Heart left ventricle (tissue), 16 donors: ENCODE results near the gene GLI2. TPM values are rescaled to one million over a fixed set of nuclear protein-coding genes. Genes with fewer than 3 reads are reported as not detected.

ENCODE experiments used
- ATAC-seq, 4 donors: fragments of 200-7000 bp; cut with Tn5 transposase; one replicate each; pipeline ENCODE4 v1.9.1; 2020 to 2022; ENCODE audit warnings: moderate library complexity in 4 of 4, mild to moderate bottlenecking in 3 of 4, moderate number of reproducible peaks in 1 of 4
- DNase-seq, 5 donors: peaks; one replicate each; pipeline ENCODE4 v3.0.0-alpha.2; 2020
- H3K27ac ChIP-seq, 12 donors: fragments of 200-600 bp; sonication (generic) in 4 of 12; one replicate each; pipeline versions ENCODE4 v1.5.0 to v1.8.0; 2016 to 2022; ENCODE audit warnings: mild to moderate bottlenecking in 2 of 12
- H3K27me3 ChIP-seq, 9 donors: fragments of 200-600 bp; sonication (generic) in 2 of 9; one replicate each; pipeline versions ENCODE4 v1.5.1 to v1.8.0; 2016 to 2022; ENCODE audit warnings: mild to moderate bottlenecking in 3 of 9
- H3K36me3 ChIP-seq, 9 donors: fragments of 200-600 bp; sonication (generic) in 2 of 9; one replicate each; pipeline versions ENCODE4 v1.5.0 to v1.8.0; 2018 to 2022; ENCODE audit warnings: mild to moderate bottlenecking in 2 of 9
- H3K4me1 ChIP-seq, 12 donors: fragments of 200-600 bp; sonication (generic) in 4 of 12; one replicate each; pipeline versions ENCODE4 v1.5.0 to v1.8.0; 2016 to 2022; ENCODE audit warnings: mild to moderate bottlenecking in 3 of 12
- H3K4me3 ChIP-seq, 12 donors: fragments of 200-600 bp; sonication (generic) in 4 of 12; one replicate each; pipeline versions ENCODE4 v1.5.0 to v1.8.0; 2017 to 2022; ENCODE audit warnings: mild to moderate bottlenecking in 9 of 12, moderate library complexity in 4 of 12
- H3K9me3 ChIP-seq, 12 donors: fragments of 200-600 bp; sonication (generic) in 4 of 12; one replicate each; pipeline versions ENCODE4 v1.5.0 to v1.8.0; 2016 to 2022; ENCODE audit warnings: mild to moderate bottlenecking in 1 of 12
- POLR2A ChIP-seq, 2 donors: fragments of 450-650 bp; IDR thresholded peaks; one replicate each; pipeline ENCODE4 v1.6.1; 2017; ENCODE audit warnings: antibody characterized with exemption in 2 of 2, mild to moderate bottlenecking in 2 of 2, moderate library complexity in 2 of 2
- WGBS, 4 donors: extraction: QIAGEN DNeasy Blood & Tissue Kit in 2 of 4; methylation state at CpG; one replicate each; pipeline versions ENCODE4 v1.1.5 to v1.1.7; 2013 to 2018; 5-methylcytosine and 5-hydroxymethylcytosine counted together
- intact Hi-C, 10 donors: fragments of 100-400 bp; cut with DNase I; formaldehyde crosslinking; loops; one replicate each; pipeline versions ENCODE4 v1.11.1 to v1.14.2; 2022
- polyA plus RNA-seq, 2 donors: library from polyadenylated mRNA; stranded (reverse); fragments of 200-250 nt; gene quantifications; one replicate each; pipeline ENCODE4 v1.2.3, GENCODE V29; 2013
- total RNA-seq, 9 donors: library from RNA; depleted of rRNA in 2 of 9; stranded (reverse); fragments of >200 nt in 2 of 9; fragmentation: NEBNext Ultra II Directional in 3 of 9; extraction: Animal tissue kit (Norgen Biotek cat#: 25700) in 3 of 9; gene quantifications; one replicate each; pipeline versions ENCODE4 v1.1.0 to v1.2.4, GENCODE V29; 2016 to 2023
- TF ChIP-seq, protein P1 (sequence below), 12 donors: fragments of 200-600 bp; sonication (generic) in 4 of 12; IDR thresholded peaks; one replicate each; pipeline versions ENCODE4 v1.5.0 to v1.8.0; 2018 to 2022; ENCODE audit warnings: antibody characterized with exemption in 12 of 12, mild to moderate bottlenecking in 5 of 12
- donor health status: ischemic (EF 13 %, LVEDD 7.1; RV severe dilation, severe dysfunction).
- donor health status: healthy with polysubstance abuse.
- donor health status: DM: no; HTN: yes; CAD: no.
- donor health status: DM: no; HTN: no; CAD: no.
- donor health status: ischemic (EF 25% LVEDD 6.9; RV normal size, moderate dysfunction).
- donor health status: ischemic (EF 25% LVEDD 5.7; RV mildly dilated, moderate dysfunction).
- donor health status: healthy.
- donor health status: DM: yes; HTN: yes; CAD: no.
- donor health status: ischemic (EF 35%, LVEDD 5.7; RV mildly dilated, moderate dysfunction).
- donor health status: nonischemic (EF 11% LVEDD 7.7; RV severe dilation, severe dysfunction).
- donor health status: DM: yes; HTN: yes; CAD: no.
- donor health status: PGD.
- donor health status: ischemic (EF 29% LVEDD 5.4; RV normal size, mild dysfunction).
- donor health status: nonischemic (EF 23%, LVEDD 6.1; RV moderate dilation, normal function).

Gene GLI2
- total and polyA plus RNA-seq, 11 donors, result 0.30 to 4.1 (median 1.0) TPM

DNA sequence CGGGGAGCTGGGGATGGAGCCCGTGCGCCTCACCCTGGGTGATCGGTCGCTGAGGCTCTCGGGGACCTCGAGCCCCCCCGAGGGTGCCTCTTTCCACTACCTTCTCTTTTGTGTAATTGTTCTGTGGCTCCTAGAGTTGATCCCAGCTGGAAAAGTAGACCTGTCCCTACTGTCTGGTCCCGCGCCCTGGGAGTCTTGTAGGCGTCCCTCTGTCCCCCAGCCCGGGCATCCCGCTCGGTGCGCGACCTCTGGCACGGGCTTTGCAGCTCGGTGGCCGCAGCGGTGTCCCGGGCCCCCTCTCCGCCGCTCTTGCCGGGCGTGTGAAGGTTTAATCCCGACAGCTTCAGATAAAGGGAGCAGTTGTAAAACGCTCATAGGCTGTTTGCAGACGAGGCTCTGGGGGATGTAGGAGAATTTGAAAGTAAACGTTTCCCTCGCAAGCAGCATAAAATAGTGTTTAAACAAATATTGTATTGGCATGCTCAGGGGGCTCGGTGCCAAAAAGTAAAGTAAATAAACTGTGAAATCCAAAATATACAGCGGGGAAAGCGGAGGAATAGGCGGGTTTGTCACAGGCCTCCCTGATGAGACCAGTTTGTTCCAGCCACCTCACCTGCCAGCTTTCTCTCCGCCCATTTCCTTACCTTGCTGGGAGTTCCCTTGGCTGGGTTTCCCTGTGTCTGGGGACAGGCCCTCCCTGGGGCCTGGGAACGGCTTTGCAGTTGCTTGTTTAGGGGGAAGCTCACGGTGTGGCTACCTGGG, 1.9 kb downstream of the GLI2 start:
- intact Hi-C loops, result loop anchor here in 3 of 10 donors (5.0 to 10.0 kb wide), 5 partner anchors 127 to 337 kb away; no protein-coding TSS in a partner anchor
- Histone ChIP-seq H3K4me3 (peak overlapping the region in 11 of 12 donors; percentile 45 to 71 (median 52)), H3K36me3 (no peaks in the 10 kb centered on the region), H3K27ac (peak overlapping the region in 9 of 12 donors; percentile 23 to 87 (median 71)), H3K27me3 (peaks cover 19 to 90% (median 51%) of the 10 kb centered on the region in 9 donors), H3K9me3 (no peaks in the 10 kb centered on the region), H3K4me1 (peaks cover 0 to 41% (median 5%) of the 10 kb centered on the region in 12 donors)
- ATAC-seq (peak in 2 of 4 donors; percentile 3 to 12), DNase-seq (peak in 1 of 5 donors; percentile 62)
- WGBS, 4 donors, result 14 to 17% (median 14%) methylated on average over 37 of the region's 37 CpGs
- TF ChIP-seq POLR2A (IDR thresholded peaks at IDR 0.05), result no peak
- TF ChIP-seq, protein P1, sequence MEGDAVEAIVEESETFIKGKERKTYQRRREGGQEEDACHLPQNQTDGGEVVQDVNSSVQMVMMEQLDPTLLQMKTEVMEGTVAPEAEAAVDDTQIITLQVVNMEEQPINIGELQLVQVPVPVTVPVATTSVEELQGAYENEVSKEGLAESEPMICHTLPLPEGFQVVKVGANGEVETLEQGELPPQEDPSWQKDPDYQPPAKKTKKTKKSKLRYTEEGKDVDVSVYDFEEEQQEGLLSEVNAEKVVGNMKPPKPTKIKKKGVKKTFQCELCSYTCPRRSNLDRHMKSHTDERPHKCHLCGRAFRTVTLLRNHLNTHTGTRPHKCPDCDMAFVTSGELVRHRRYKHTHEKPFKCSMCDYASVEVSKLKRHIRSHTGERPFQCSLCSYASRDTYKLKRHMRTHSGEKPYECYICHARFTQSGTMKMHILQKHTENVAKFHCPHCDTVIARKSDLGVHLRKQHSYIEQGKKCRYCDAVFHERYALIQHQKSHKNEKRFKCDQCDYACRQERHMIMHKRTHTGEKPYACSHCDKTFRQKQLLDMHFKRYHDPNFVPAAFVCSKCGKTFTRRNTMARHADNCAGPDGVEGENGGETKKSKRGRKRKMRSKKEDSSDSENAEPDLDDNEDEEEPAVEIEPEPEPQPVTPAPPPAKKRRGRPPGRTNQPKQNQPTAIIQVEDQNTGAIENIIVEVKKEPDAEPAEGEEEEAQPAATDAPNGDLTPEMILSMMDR (IDR thresholded peaks at IDR 0.05), result no peak

DNA sequence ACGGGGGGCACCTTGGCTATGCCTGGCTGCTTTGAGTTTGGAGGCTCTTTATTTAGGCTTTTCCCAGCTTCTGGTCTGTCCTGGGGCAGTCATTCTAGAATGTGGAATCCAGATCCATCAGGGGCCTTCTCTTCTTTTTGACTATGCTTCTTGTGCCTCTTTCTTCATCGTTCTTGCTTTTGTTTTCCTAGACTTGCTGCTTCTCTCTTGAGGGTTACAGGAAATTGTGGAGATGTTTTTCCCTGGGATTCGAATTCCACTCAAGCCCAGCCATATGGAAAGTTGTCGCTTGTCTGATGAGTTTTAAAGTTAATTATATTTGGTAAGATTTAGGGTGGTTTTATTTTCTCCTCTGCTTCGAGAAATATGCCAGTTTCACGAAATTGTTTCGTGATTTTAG, 2.4 kb downstream of the GLI2 start:
- DNase-seq (no peak), ATAC-seq (no peak)
- H3K36me3 ChIP-seq, result no peaks in the 10 kb centered on the region
- H3K27ac ChIP-seq, result peak overlapping the region in 4 of 12 donors; percentile 46 to 87 (median 72)
- TF ChIP-seq, protein P1 (IDR thresholded peaks at IDR 0.05), result no peak
- TF ChIP-seq POLR2A (IDR thresholded peaks at IDR 0.05), result no peak
- intact Hi-C loops, result loop anchor here in 3 of 10 donors (5.0 to 10.0 kb wide), 5 partner anchors 127 to 337 kb away; no protein-coding TSS in a partner anchor
- H3K27me3 ChIP-seq, result peaks cover 19 to 93% (median 51%) of the 10 kb centered on the region in 9 donors
- H3K4me3 ChIP-seq, result peak overlapping the region in 5 of 12 donors; percentile 51 to 71 (median 61)
- 66 to 72% (median 69%) methylated on average over 7 of the region's 7 CpGs for WGBS, 4 donors
- H3K9me3 ChIP-seq, result no peaks in the 10 kb centered on the region
- H3K4me1 ChIP-seq, result peaks cover 0 to 41% (median 5%) of the 10 kb centered on the region in 12 donors

DNA sequence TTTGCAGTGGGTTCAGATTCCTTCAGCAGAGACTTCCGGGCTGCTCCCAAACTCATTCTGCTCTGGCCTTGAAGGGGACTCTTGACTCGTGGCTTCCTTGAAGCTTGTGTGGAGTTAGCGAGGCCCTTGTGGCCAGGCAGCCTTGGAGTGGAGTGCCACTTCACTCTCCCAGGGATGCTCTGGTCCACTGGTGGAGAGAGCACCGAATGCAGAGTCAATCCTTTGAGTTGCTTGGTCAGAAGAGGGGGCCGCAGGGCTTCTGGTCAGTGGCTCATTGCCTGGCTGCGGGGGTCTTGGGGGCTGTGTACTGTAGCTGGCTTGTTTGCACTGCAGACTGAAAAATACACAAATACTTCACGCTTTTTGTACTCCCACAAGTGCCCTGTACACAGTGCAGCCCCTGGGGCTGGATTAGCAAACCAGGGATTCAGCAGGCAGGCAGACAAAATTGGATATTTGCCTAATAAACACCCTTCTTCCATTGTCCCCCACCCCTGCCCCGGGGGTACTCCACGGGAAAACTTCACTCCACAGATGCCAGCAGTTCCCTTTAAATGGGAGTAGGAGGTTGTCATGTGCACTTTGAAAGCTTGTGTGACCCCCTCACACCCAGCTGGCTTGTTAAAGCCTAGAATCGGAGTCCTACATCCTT, 3.2 kb downstream of the GLI2 start:
- WGBS, 4 donors, result 73 to 85% (median 77%) methylated on average over 9 to 10 of the region's 10 CpGs
- Histone ChIP-seq H3K27me3 (peaks cover 18 to 99% (median 51%) of the 10 kb centered on the region in 9 donors), H3K4me1 (peaks cover 0 to 41% (median 5%) of the 10 kb centered on the region in 12 donors), H3K27ac (no peak overlapping the region), H3K9me3 (no peaks in the 10 kb centered on the region), H3K36me3 (no peaks in the 10 kb centered on the region), H3K4me3 (no peak overlapping the region)
- no peak for TF ChIP-seq POLR2A (IDR thresholded peaks at IDR 0.05)
- TF ChIP-seq, protein P1 (IDR thresholded peaks at IDR 0.05), result no peak
- intact Hi-C loops, result loop anchor here in 3 of 10 donors (5.0 to 10.0 kb wide), 5 partner anchors 126 to 336 kb away; no protein-coding TSS in a partner anchor
- ATAC-seq, result no peak
- DNase-seq, result peak in 1 of 5 donors; percentile 46
